GM19239 (cell line): ENCODE results near the gene ITGB7.

ENCODE experiments used
- DNase-seq: peaks from one replicate; pipeline ENCODE4 v3.0.0; 2011; ENCODE audit warnings: low spot score; ENCODE audit not compliant: insufficient read length
- FAIRE-seq: peaks from 2 replicates; lab custom pipeline; 2011; peaks lifted over from hg19 to GRCh38; lab: Jason Lieb, UNC

ITGB7 gene

GRCh38 chr12:53207042-53207441 is at the start of gene ITGB7:
Gene ITGB7 (minus strand): TSS chr12:53207251. CDS start chr12:53200443, 6,808 bp downstream.
- DNase-seq (peak; percentile 59), FAIRE-seq (peak; percentile 87)

- DNase-seq: no peak
Measured at GRCh38 chr12:53255996-53256395, 48.9 kb upstream of the ITGB7 start.

GRCh38 chr12:53254816-53255545 is 47.9 kb upstream of the ITGB7 start:
- no peak for FAIRE-seq

More at GRCh38 chr12:53255996-53256395, 48.9 kb upstream of the ITGB7 start:
- no peak for FAIRE-seq

GRCh38 chr12:53253298-53253697 is 46.2 kb upstream of the ITGB7 start:
- FAIRE-seq (no peak), DNase-seq (no peak)

More at GRCh38 chr12:53254816-53255545, 47.9 kb upstream of the ITGB7 start:
- no peak for DNase-seq

GRCh38 chr12:53252349-53252916 is 45.4 kb upstream of the ITGB7 start:
- no peak for FAIRE-seq
- DNase-seq: no peak

- no peak for FAIRE-seq
- DNase-seq: peak; percentile 90
Measured at GRCh38 chr12:53251477-53252348, 44.7 kb upstream of the ITGB7 start.

GRCh38 chr12:53245286-53245685 is 38.2 kb upstream of the ITGB7 start:
- DNase-seq (no peak), FAIRE-seq (no peak)

- DNase-seq: no peak
- FAIRE-seq: no peak
Measured at GRCh38 chr12:53244337-53244736, 37.3 kb upstream of the ITGB7 start.

GRCh38 chr12:53241623-53242412 is 34.8 kb upstream of the ITGB7 start:
- no peak for DNase-seq
- no peak for FAIRE-seq

GRCh38 chr12:53239643-53240258 is 32.7 kb upstream of the ITGB7 start:
- DNase-seq (no peak), FAIRE-seq (no peak)

- FAIRE-seq (no peak), DNase-seq (no peak)
Measured at GRCh38 chr12:53236443-53237111, 29.5 kb upstream of the ITGB7 start.

- FAIRE-seq (no peak), DNase-seq (no peak)
Measured at GRCh38 chr12:53235742-53236442, 28.8 kb upstream of the ITGB7 start.

GRCh38 chr12:53235164-53235563 is 28.1 kb upstream of the ITGB7 start:
- no peak for FAIRE-seq
- no peak for DNase-seq

- DNase-seq (no peak), FAIRE-seq (no peak)
Measured at GRCh38 chr12:53234271-53234914, 27.3 kb upstream of the ITGB7 start.

GRCh38 chr12:53233671-53234121 is 26.6 kb upstream of the ITGB7 start:
- DNase-seq (no peak), FAIRE-seq (no peak)

GRCh38 chr12:53232646-53233461 is 25.8 kb upstream of the ITGB7 start:
- FAIRE-seq: peak; percentile 31
- no peak for DNase-seq
